GM23338 (cell line): ENCODE measurements around the gene VRK1. TPM values are rescaled to one million over a fixed set of nuclear protein-coding genes. Genes with fewer than 3 reads are reported as not detected.

Experiments
- ATAC-seq: fragments of 200-7000 bp; cut with Tn5 transposase; 3 replicates; pipeline ENCODE4 v1.9.1; 2020
- DNase-seq: peaks from one replicate; pipeline ENCODE4 v3.0.0-alpha.2; 2015; ENCODE audit warnings: low spot score
- H2AFZ ChIP-seq: fragments of 200-600 bp; sonication (generic); 2 replicates; pipeline ENCODE4 v1.8.0; 2016; ENCODE audit warnings: antibody characterized with exemption, mild to moderate bottlenecking, moderate library complexity
- H3F3A ChIP-seq: fragments of 200-600 bp; sonication (generic); replicated peaks from 2 replicates; pipeline ENCODE4 v1.8.0; 2017; ENCODE audit warnings: antibody characterized with exemption, mixed run types, low read depth
- H3K27ac ChIP-seq: fragments of 200-600 bp; sonication (generic); 2 replicates; pipeline ENCODE4 v1.6.1; 2016; ENCODE audit warnings: low read depth
- H3K27me3 ChIP-seq: fragments of 200-600 bp; sonication (generic); 2 replicates; pipeline ENCODE4 v1.8.0; 2016; ENCODE audit warnings: mild to moderate bottlenecking, mixed run types, moderate library complexity; ENCODE audit not compliant: insufficient read depth
- H3K36me3 ChIP-seq: fragments of 200-600 bp; sonication (generic); 2 replicates; pipeline ENCODE4 v1.8.0; 2016; ENCODE audit warnings: mild to moderate bottlenecking; ENCODE audit not compliant: insufficient read depth
- H3K4me1 ChIP-seq: fragments of 200-600 bp; sonication (generic); 2 replicates; pipeline ENCODE4 v1.8.0; 2016; ENCODE audit warnings: mild to moderate bottlenecking, moderate library complexity; ENCODE audit not compliant: insufficient read depth
- H3K4me2 ChIP-seq: fragments of 200-600 bp; sonication (generic); 2 replicates; pipeline ENCODE4 v1.7.1; 2017; ENCODE audit warnings: mixed run types
- H3K4me3 ChIP-seq: fragments of 200-600 bp; sonication (generic); 2 replicates; pipeline ENCODE4 v1.6.1; 2016; ENCODE audit warnings: mixed run types
- H3K79me2 ChIP-seq: fragments of 200-600 bp; sonication (generic); replicated peaks from 2 replicates; pipeline ENCODE4 v1.8.0; 2017; ENCODE audit warnings: mild to moderate bottlenecking; ENCODE audit not compliant: insufficient read depth
- H3K9me2 ChIP-seq: fragments of 200-600 bp; sonication (generic); 2 replicates; pipeline ENCODE4 v1.8.0; 2017; ENCODE audit not compliant: insufficient read depth
- H4K20me1 ChIP-seq: fragments of 200-600 bp; sonication (generic); replicated peaks from 2 replicates; pipeline ENCODE4 v1.8.0; 2017; ENCODE audit warnings: mild to moderate bottlenecking; ENCODE audit not compliant: insufficient read depth
- H3K27ac Mint-ChIP-seq: 2 replicates; pipeline ENCODE4 v1.8.0; 2020; ENCODE audit warnings: inconsistent platforms, mild to moderate bottlenecking, moderate library complexity, mixed read lengths
- H3K27me3 Mint-ChIP-seq: 3 replicates; pipeline ENCODE4 v1.8.0; 2022; ENCODE audit warnings: low read depth, mild to moderate bottlenecking, moderate library complexity, mixed read lengths, inconsistent platforms; ENCODE audit not compliant: insufficient read depth, poor library complexity
- H3K36me3 Mint-ChIP-seq: 3 replicates; pipeline ENCODE4 v1.8.0; 2021; ENCODE audit warnings: low read depth, mild to moderate bottlenecking, inconsistent platforms, moderate library complexity, mixed read lengths
- H3K4me1 Mint-ChIP-seq: 3 replicates; pipeline ENCODE4 v1.8.0; 2020; ENCODE audit warnings: mild to moderate bottlenecking, inconsistent platforms, mixed read lengths
- H3K4me3 Mint-ChIP-seq: 3 replicates; pipeline ENCODE4 v1.8.0; 2021; ENCODE audit warnings: moderate library complexity, mild to moderate bottlenecking, inconsistent platforms, mixed read lengths
- H3K9me3 Mint-ChIP-seq: 3 replicates; pipeline ENCODE4 v1.8.0; 2020; ENCODE audit warnings: moderate library complexity, mild to moderate bottlenecking, inconsistent platforms, mixed read lengths
- CREB1 ChIP-seq: fragments of 250-450 bp; sonication (Bioruptor Pico); IDR thresholded peaks from 2 replicates; pipeline ENCODE4 v1.5.0; 2020; ENCODE audit warnings: low read depth, mild to moderate bottlenecking, moderate library complexity
- CTCF ChIP-seq, 2 experiments: fragments of 200-600 bp in 1 of 2; sonication (generic) in 1 of 2; conservative IDR thresholded peaks; 2 replicates each; pipeline versions ENCODE4 v1.5.1 to v1.6.1; 2016 to 2017; ENCODE audit warnings: antibody characterized with exemption in 2 of 2, low read depth in 2 of 2, mild to moderate bottlenecking in 2 of 2, moderate library complexity in 1 of 2
- JUNB ChIP-seq: IDR thresholded peaks from one replicate; pipeline ENCODE4 v1.6.1; 2016; ENCODE audit warnings: antibody characterized with exemption; ENCODE audit not compliant: unreplicated experiment
- NANOG ChIP-seq: IDR thresholded peaks from 2 replicates; pipeline ENCODE4 v1.6.1; 2016; ENCODE audit warnings: antibody characterized with exemption, borderline replicate concordance
- ZNF114 ChIP-seq: fragments of 250-450 bp; sonication (Bioruptor Pico); IDR thresholded peaks from 2 replicates; pipeline ENCODE4 v1.5.0; 2020; ENCODE audit warnings: mild to moderate bottlenecking, moderate library complexity
- ZNF462 ChIP-seq: fragments of 250-450 bp; sonication (Bioruptor Pico); IDR thresholded peaks from 2 replicates; pipeline ENCODE4 v1.5.0; 2020; ENCODE audit warnings: mild to moderate bottlenecking, moderate library complexity
- polyA plus RNA-seq: library from polyadenylated mRNA; unstranded; fragments of >200 nt; fragmentation: Nextera tagmentation; extraction: Ambion mirVana; gene quantifications from 2 replicates; pipeline ENCODE4 v1.2.1, GENCODE V29; 2016
- total RNA-seq: library from RNA; depleted of rRNA; stranded (reverse); fragments of >200 nt; shearing (Covaris generic); gene quantifications from 2 replicates; pipeline ENCODE4 v1.2.3, GENCODE V29; 2014
- TF ChIP-seq, protein P1 (sequence below): IDR thresholded peaks from 2 replicates; pipeline ENCODE4 v1.6.1; 2016; ENCODE audit warnings: antibody characterized with exemption

The VRK1 gene
- total and polyA plus RNA-seq, 2 experiments from 2014 or later, result 83.8 to 119 TPM

- TF ChIP-seq ZNF462 (CRISPR knock-in tag) (no peak), CREB1 (CRISPR knock-in tag) (no peak), ZNF114 (CRISPR knock-in tag) (no peak), CTCF (conservative IDR thresholded peaks at IDR 0.05; ENCODE audit: low read depth in 2 of 2) (no peak), JUNB (no peak)
These were observed 8.8 kb downstream of the VRK1 start (continued) for GRCh38 chr14:96805956-96806355.

DNA sequence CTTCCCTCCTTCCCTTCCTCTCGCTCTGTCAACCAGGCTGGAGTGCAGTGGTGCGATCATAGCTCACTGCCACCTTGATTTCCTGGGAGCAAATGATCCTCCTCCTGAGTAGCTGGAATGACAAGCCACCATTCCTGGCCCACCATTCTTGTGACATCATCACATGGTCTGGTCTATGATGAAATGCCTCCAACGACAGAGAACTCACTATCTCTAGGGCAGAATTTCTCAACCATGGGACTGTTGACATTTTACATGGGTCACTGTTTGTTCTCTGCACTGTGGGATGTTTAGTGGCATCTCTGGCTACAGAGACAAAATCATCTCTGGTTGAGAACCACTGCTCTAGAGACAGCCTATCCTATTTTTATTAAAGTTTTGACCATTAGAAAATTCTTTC lies 9.7 kb downstream of the VRK1 start:
- no peak overlapping the region for H3K4me2 ChIP-seq
- peaks cover 25% of the 10 kb centered on the region for H3K4me1 Mint-ChIP-seq
- no peak overlapping the region for H2AFZ ChIP-seq
- H3K27ac ChIP-seq, result no peak overlapping the region
- no peaks in the 10 kb centered on the region for H3K9me2 ChIP-seq
- no peaks in the 10 kb centered on the region; the same call in 2 of the 3 replicates for H3K36me3 Mint-ChIP-seq
- peaks cover 10% of the 10 kb centered on the region; the same call in 1 of the 2 replicates for H3K4me1 ChIP-seq
- no peaks in the 10 kb centered on the region for H3F3A ChIP-seq
- H3K4me3 Mint-ChIP-seq, result no peak overlapping the region
- no peak overlapping the region; the same call in 1 of the 2 replicates for H3K27ac Mint-ChIP-seq
- ATAC-seq, result no peak
- peaks cover 39% of the 10 kb centered on the region for H4K20me1 ChIP-seq
- H3K27me3 ChIP-seq, result no peaks in the 10 kb centered on the region
- H3K79me2 ChIP-seq, result peaks cover 100% of the 10 kb centered on the region
- no peaks in the 10 kb centered on the region for H3K27me3 Mint-ChIP-seq
- H3K9me3 Mint-ChIP-seq, result no peaks in the 10 kb centered on the region
- H3K36me3 ChIP-seq, result no peaks in the 10 kb centered on the region
- DNase-seq, result no peak
- no peak overlapping the region for H3K4me3 ChIP-seq
- no peak for TF ChIP-seq ZNF462 (CRISPR knock-in tag)
- TF ChIP-seq, protein P1, sequence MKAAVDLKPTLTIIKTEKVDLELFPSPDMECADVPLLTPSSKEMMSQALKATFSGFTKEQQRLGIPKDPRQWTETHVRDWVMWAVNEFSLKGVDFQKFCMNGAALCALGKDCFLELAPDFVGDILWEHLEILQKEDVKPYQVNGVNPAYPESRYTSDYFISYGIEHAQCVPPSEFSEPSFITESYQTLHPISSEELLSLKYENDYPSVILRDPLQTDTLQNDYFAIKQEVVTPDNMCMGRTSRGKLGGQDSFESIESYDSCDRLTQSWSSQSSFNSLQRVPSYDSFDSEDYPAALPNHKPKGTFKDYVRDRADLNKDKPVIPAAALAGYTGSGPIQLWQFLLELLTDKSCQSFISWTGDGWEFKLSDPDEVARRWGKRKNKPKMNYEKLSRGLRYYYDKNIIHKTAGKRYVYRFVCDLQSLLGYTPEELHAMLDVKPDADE, result no peak
- TF ChIP-seq NANOG, result no peak
